Gastrocnemius medialis (tissue), 4 donors: ENCODE measurements around the gene CDAN1.

ENCODE experiments used
- CTCF ChIP-seq, 5 experiments: fragments of 450-650 bp in 3 of 5; fragments of 200-600 bp in 2 of 5; sonication (generic) in 2 of 5; IDR thresholded peaks in 4 of 5; conservative IDR thresholded peaks in 1 of 5; 1 replicate in 4 of 5; 2 replicates in 1 of 5; pipeline ENCODE4 v1.5.1; 2016 to 2019; ENCODE audit warnings: antibody characterized with exemption in 5 of 5, mild to moderate bottlenecking in 3 of 5, moderate library complexity in 3 of 5
- POLR2A ChIP-seq, 2 donors: fragments of 450-650 bp; IDR thresholded peaks; one replicate each; pipeline ENCODE4 v1.6.1; 2017; ENCODE audit warnings: antibody characterized with exemption in 2 of 2, mild to moderate bottlenecking in 2 of 2, moderate library complexity in 2 of 2

- TF ChIP-seq CTCF (IDR thresholded peaks at IDR 0.05 in 4 of 5, conservative IDR thresholded peaks at IDR 0.05 in 1 of 5) (no peak), POLR2A (IDR thresholded peaks at IDR 0.05) (no peak)
Measured at GRCh38 chr15:42674472-42674871, 62.5 kb downstream of the CDAN1 start.
